H1 (cell line): ENCODE data around the gene CTXN1.

Source experiments
- BACH1 ChIP-seq: IDR thresholded peaks from 2 replicates; pipeline ENCODE4 v1.6.1; 2012; ENCODE audit warnings: low read length, improper control_type of control experiment
- CREB1 ChIP-seq: IDR thresholded peaks from 2 replicates; pipeline ENCODE4 v1.6.1; 2012; ENCODE audit warnings: inconsistent platforms
- CTCF ChIP-seq, 3 experiments: IDR thresholded peaks; 1 replicate in 2 of 3; 2 replicates in 1 of 3; pipeline versions ENCODE4 v1.5.1 to v1.6.1; 2011; ENCODE audit warnings: low read length in 3 of 3, mild to moderate bottlenecking in 3 of 3, inconsistent platforms in 2 of 3, low read depth in 1 of 3, moderate library complexity in 1 of 3; ENCODE audit not compliant: insufficient read depth in 1 of 3; ENCODE audit errors: control extremely low read depth in 1 of 3
- POLR2A ChIP-seq, 2 experiments: IDR thresholded peaks; 1 replicate in 1 of 2; 2 replicates in 1 of 2; pipeline ENCODE4 v1.6.1; 2011; ENCODE audit warnings: low read depth in 2 of 2, low read length in 2 of 2, mild to moderate bottlenecking in 2 of 2; ENCODE audit errors: control extremely low read depth in 1 of 2
- POLR2AphosphoS5 ChIP-seq: IDR thresholded peaks from 2 replicates; pipeline ENCODE4 v1.6.1; 2011; ENCODE audit warnings: low read depth, low read length
- RAD21 ChIP-seq, 2 experiments: IDR thresholded peaks in 1 of 2; conservative IDR thresholded peaks in 1 of 2; 2 replicates each; pipeline ENCODE4 v1.6.1; 2011; ENCODE audit warnings: low read depth in 2 of 2, low read length in 2 of 2, improper control_type of control experiment in 1 of 2, inconsistent platforms in 1 of 2, mild to moderate bottlenecking in 1 of 2, moderate library complexity in 1 of 2
- SP1 ChIP-seq: IDR thresholded peaks from 2 replicates; pipeline ENCODE4 v1.6.1; 2011; ENCODE audit warnings: low read depth, low read length
- SRF ChIP-seq: IDR thresholded peaks from 2 replicates; pipeline ENCODE4 v1.6.1; 2011; ENCODE audit warnings: mild to moderate bottlenecking, low read depth, low read length, moderate library complexity
- SUZ12 ChIP-seq: fragments of 200-600 bp; sonication (generic); IDR thresholded peaks from 2 replicates; pipeline ENCODE4 v1.6.1; 2012; ENCODE audit warnings: mild to moderate bottlenecking, inconsistent platforms, low read length, moderate library complexity, mixed read lengths

- TF ChIP-seq POLR2AphosphoS5 (no peak), CTCF (IDR thresholded peaks at IDR 0.05; ENCODE audit: control extremely low read depth in 1 of 3, insufficient read depth in 1 of 3, low read depth in 1 of 3, low read length in 3 of 3) (peak; percentile 7 to 17 (median 10); a peak in 2 of 4 replicates), SRF (no peak), POLR2A (IDR thresholded peaks at IDR 0.05; ENCODE audit: control extremely low read depth in 1 of 2, low read depth in 2 of 2, low read length in 2 of 2) (no peak), BACH1 (no peak), CREB1 (no peak), SP1 (no peak), SUZ12 (no peak), RAD21 (IDR thresholded peaks at IDR 0.05 in 1 of 2, conservative IDR thresholded peaks at IDR 0.05 in 1 of 2; ENCODE audit: low read depth in 2 of 2, low read length in 2 of 2) (no peak)
These were observed 17.7 kb downstream of the CTXN1 start for GRCh38 chr19:7908078-7908699.
